HFFc6 (cell line): ENCODE data around the gene GJA3. TPM values are rescaled to one million over a fixed set of nuclear protein-coding genes. Genes with fewer than 3 reads are reported as not detected.

Experiments used
- DNase-seq: peaks from one replicate; pipeline ENCODE4 v3.0.0-alpha.2; 2018
- H3K27ac Mint-ChIP-seq: 2 replicates; pipeline ENCODE4 v1.8.0; 2020; ENCODE audit warnings: mild to moderate bottlenecking, mixed read lengths
- H3K27me3 Mint-ChIP-seq: 2 replicates; pipeline ENCODE4 v1.8.0; 2021; ENCODE audit warnings: mild to moderate bottlenecking, moderate library complexity, mixed read lengths; ENCODE audit not compliant: insufficient read depth
- H3K36me3 Mint-ChIP-seq: 2 replicates; pipeline ENCODE4 v1.8.0; 2021; ENCODE audit warnings: low read depth, mixed read lengths
- H3K4me1 Mint-ChIP-seq: 2 replicates; pipeline ENCODE4 v1.8.0; 2020; ENCODE audit warnings: low read depth, mixed read lengths
- H3K4me3 Mint-ChIP-seq: 2 replicates; pipeline ENCODE4 v1.8.0; 2020; ENCODE audit warnings: mild to moderate bottlenecking, moderate library complexity, mixed read lengths
- H3K9me3 Mint-ChIP-seq: 2 replicates; pipeline ENCODE4 v1.8.0; 2020; ENCODE audit warnings: mild to moderate bottlenecking, mixed read lengths
- CTCF ChIP-seq: fragments of 200-600 bp; sonication (generic); IDR thresholded peaks from 2 replicates; pipeline ENCODE4 v1.5.0; 2021; ENCODE audit warnings: antibody characterized with exemption, mild to moderate bottlenecking
- total RNA-seq, 6 experiments: library from RNA; stranded (reverse); fragmentation: NEBNext Ultra II Directional; extraction: Animal tissue kit (Norgen Biotek cat#: 25700); gene quantifications; 2 replicates in 1 of 6; 3 replicates in 5 of 6; pipeline ENCODE4 v1.2.3, GENCODE V29; 2021

The GJA3 gene
- total RNA-seq, 6 experiments from 2014 or later = 0.09 to 0.14 (median 0.11) TPM

DNA sequence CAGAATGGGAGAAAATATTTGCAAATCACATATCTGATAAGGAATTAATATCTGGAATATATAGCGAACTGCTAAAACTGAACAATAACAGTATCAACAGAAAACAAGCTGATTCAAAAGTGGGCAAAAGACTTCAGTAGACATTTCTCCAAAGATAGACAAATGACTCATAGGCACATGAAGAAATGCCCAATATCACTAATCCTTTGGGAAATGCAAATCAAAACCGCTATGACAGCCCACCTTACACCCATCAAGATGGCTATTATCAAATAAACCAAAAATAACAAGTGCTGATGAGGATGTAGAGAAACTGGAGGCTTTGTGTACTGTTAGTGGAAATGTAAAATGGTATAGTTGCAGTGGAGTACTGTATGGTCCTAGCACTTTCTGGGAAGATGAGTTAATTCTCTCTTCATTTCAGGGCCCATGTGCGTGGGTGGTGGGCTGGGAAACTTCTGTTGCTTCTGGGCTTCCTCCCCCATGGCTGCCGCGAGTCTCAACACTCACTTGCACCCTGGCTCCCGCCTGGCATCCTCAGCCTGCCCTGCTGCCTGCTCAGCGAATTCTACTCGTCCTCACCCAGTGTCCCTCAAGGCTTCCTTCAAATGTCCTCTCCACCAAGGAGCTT lies 12.4 kb upstream of the GJA3 start:
- DNase-seq = no peak
- Mint-ChIP-seq H3K36me3 (no peaks in the 10 kb centered on the region), H3K27me3 (peaks cover 44% of the 10 kb centered on the region)

DNA sequence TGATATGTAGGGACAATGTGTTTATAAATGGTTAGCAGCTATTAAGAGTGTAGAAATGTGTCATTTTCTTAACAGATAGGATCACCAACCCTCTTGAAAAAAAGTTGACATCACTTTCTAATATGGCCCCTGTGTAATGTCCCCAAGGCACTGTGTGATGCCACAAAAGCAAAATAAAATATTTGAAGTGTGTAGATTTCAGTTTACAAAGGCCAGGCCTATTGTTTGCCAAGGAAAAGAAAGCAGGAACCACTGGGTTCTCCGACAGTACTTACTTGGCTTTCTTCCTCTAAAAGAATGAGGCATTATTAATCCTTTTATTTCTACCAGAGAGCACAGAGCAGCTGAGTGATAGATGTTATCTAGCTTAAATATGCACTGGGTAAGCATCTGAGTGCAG lies 10.5 kb upstream of the GJA3 start:
- no peak for TF ChIP-seq CTCF
- Mint-ChIP-seq H3K27me3 (peaks cover 42% of the 10 kb centered on the region), H3K4me1 (peaks cover 12% of the 10 kb centered on the region), H3K4me3 (no peak overlapping the region), H3K9me3 (no peaks in the 10 kb centered on the region), H3K27ac (no peak overlapping the region), H3K36me3 (no peaks in the 10 kb centered on the region)
- no peak for DNase-seq

More for the DNA sequence above, 12.4 kb upstream of the GJA3 start:
- Mint-ChIP-seq H3K9me3 (no peaks in the 10 kb centered on the region), H3K4me1 (peaks cover 12% of the 10 kb centered on the region), H3K4me3 (no peak overlapping the region), H3K27ac (no peak overlapping the region)
- TF ChIP-seq CTCF = no peak

DNA sequence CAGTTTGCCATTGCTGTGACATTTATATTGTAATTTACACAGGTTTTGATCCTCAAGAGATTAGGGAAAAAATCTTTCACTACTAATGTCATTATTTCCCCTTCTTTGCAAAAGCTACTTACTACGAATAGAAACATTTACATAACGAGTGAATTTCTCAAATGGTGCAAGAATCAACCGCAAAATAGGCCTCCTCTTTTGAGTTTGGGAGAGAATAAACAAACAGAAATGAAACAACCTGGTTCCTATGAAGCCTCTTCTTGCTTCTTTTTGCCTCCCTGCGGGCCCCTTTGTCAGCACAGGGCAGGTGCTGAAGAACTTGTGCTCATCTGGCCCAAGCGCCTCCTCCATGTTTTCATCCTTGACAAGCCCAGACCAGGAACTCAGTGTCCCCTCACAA lies 10.1 kb upstream of the GJA3 start:
- peaks cover 12% of the 10 kb centered on the region for H3K4me1 Mint-ChIP-seq
- H3K9me3 Mint-ChIP-seq = no peaks in the 10 kb centered on the region
- no peak overlapping the region for H3K4me3 Mint-ChIP-seq
- no peak overlapping the region for H3K27ac Mint-ChIP-seq
- DNase-seq = no peak
- H3K36me3 Mint-ChIP-seq = no peaks in the 10 kb centered on the region
- no peak for TF ChIP-seq CTCF
- peaks cover 47% of the 10 kb centered on the region for H3K27me3 Mint-ChIP-seq

DNA sequence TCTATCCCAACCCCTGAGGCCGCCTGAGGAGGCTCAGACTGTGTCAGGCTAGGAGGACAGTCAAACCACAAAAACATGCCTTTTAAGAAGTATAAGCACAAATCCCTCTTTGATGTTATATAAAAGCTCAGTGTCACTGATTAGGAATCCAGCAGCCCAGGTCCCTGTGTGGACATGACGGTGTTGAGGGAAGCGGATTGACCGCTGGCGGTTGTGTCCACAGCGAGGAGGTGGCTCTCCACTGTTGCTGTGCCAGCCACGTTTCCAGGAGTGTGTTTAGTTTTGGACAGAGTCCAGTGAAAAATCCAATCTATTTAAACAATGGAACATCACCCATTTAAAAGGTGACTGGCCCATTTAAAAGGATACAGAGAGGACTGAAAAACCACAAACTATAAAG lies 7.5 kb upstream of the GJA3 start:
- peaks cover 45% of the 10 kb centered on the region for H3K27me3 Mint-ChIP-seq
- H3K4me3 Mint-ChIP-seq = no peak overlapping the region
- H3K4me1 Mint-ChIP-seq = no peaks in the 10 kb centered on the region
- H3K36me3 Mint-ChIP-seq = no peaks in the 10 kb centered on the region
- TF ChIP-seq CTCF = no peak
- DNase-seq = no peak
- no peaks in the 10 kb centered on the region for H3K9me3 Mint-ChIP-seq
- no peak overlapping the region for H3K27ac Mint-ChIP-seq

DNA sequence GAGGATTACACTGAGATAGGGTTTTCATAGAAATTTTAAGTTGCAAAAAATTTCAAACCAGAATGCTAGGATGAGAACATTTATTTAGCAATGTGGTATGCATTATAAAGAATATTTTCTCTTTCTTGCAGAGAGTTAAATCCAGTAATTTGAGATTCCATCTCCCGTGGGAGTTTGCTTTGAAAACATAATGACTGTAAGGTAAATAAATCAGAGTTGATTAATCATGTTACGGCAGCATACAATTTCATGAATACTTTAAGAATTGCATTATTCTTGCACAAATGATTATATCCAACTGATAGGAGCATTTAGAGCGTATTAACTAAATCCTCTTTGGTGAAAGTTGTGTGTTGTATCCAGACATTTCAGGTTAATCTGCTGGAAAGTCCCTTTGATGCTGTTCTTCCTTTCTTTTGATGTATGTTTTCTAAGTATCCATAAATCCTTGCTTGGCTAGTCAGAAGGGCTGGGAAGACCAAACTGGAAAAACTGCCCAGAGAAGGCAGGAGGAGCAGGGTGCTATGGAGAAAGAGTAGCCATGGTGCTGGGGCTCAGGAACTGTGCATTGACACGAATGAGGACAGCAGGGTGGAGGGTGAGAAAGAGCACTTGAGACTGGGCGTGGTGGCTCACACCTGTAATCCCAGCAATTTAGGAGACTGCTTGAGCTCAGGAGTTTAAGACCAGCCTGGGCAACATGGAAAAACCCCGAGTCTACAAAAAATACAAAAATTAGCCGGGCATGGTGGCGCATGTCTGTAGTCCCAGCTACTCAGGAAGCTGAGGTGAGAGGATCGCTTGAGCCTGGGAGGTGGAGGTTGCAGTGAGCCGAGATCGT lies 4.8 kb upstream of the GJA3 start:
- Mint-ChIP-seq H3K4me3 (no peak overlapping the region), H3K36me3 (no peaks in the 10 kb centered on the region), H3K27ac (no peak overlapping the region), H3K27me3 (peaks cover 36% of the 10 kb centered on the region), H3K4me1 (no peaks in the 10 kb centered on the region), H3K9me3 (no peaks in the 10 kb centered on the region)
- TF ChIP-seq CTCF = no peak
- no peak for DNase-seq
